ENCODE data around the gene TBP.

DNA sequence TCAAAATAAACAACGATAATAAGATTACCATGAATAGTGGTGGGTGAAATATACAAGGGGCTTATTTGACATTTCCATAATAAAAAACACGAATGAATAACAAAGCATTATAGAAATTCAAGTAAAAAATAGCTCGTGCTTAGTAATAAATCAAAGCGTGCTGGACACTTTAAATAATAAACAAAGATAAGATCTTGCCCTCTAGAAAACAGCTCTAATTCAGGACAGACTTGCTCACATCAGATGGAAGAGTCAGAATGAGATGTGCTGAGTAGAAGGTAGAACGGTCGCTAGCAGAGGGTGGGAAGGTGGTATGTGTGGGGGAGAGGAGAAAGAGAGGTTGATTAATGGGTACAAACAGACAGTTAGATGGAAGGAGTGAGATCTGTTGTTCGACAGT lies 28.4 kb upstream of the TBP start:
- TF ChIP-seq POLR2A (IDR thresholded peaks at IDR 0.05), result no peak
- TF ChIP-seq CTCF (IDR thresholded peaks at IDR 0.05), result no peak

Measured in vagina (tissue), 2 donors.